Muscle of leg (tissue), 11 donors: Measurements from ENCODE around the gene LRRC57. TPM values are rescaled to one million over a fixed set of nuclear protein-coding genes. Genes with fewer than 3 reads are reported as not detected.

Source experiments
- DNase-seq: peaks from one replicate; pipeline ENCODE4 v3.0.0; 2013
- H3K27ac ChIP-seq: one replicate; pipeline ENCODE4 v1.5.1; 2013; ENCODE audit warnings: mild to moderate bottlenecking, low read length, control low read depth
- H3K27me3 ChIP-seq: one replicate; pipeline ENCODE4 v1.6.1; 2013; ENCODE audit warnings: low read length; ENCODE audit not compliant: control insufficient read depth, insufficient read depth
- H3K36me3 ChIP-seq: one replicate; pipeline ENCODE4 v1.6.1; 2013; ENCODE audit warnings: low read length; ENCODE audit not compliant: control insufficient read depth, insufficient read depth
- H3K4me1 ChIP-seq: one replicate; pipeline ENCODE4 v1.6.1; 2013; ENCODE audit warnings: low read length; ENCODE audit not compliant: control insufficient read depth, insufficient read depth
- H3K4me3 ChIP-seq: one replicate; pipeline ENCODE4 v1.5.1; 2013; ENCODE audit warnings: low read length, control low read depth
- H3K9me3 ChIP-seq: replicated peaks from 2 replicates; pipeline ENCODE4 v1.6.1; 2013; ENCODE audit warnings: low read depth, low read length; ENCODE audit not compliant: control insufficient read depth
- WGBS: methylation state at CpG from one replicate; pipeline ENCODE4 v1.1.5; 2013; ENCODE audit warnings: missing lambda C conversion rate; ENCODE audit not compliant: insufficient coverage; 5-methylcytosine and 5-hydroxymethylcytosine counted together
- polyA plus RNA-seq, 8 donors: library from polyadenylated mRNA; unstranded; fragments of 120-200 nt; gene quantifications; one replicate each; pipeline versions ENCODE4 v1.2.1 to v1.2.3, GENCODE V29; 2013; ENCODE audit warnings: inconsistent platforms in 1 of 8, low replicate concordance in 1 of 8; ENCODE audit not compliant: insufficient read length in 8 of 8, insufficient read depth in 1 of 8
- total RNA-seq: library from RNA; stranded (reverse); fragments of 120-200 nt; gene quantifications from one replicate; pipeline ENCODE4 v1.2.4, GENCODE V29; 2013

LRRC57 gene
- total and polyA plus RNA-seq, 9 donors: 12.7 to 17.9 (median 14.1) TPM

- no peak overlapping the region for H3K4me3 ChIP-seq
Measured at GRCh38 chr15:42493679-42494078, 54.9 kb downstream of the LRRC57 start.

GRCh38 chr15:42491539-42492225 is 56.9 kb downstream of the LRRC57 start:
- H3K4me3 ChIP-seq: peak overlapping the region; percentile 98
- no peaks in the 10 kb centered on the region for H3K36me3 ChIP-seq
- H3K27me3 ChIP-seq: no peaks in the 10 kb centered on the region
- WGBS: no CpG with 5 or more reads among the region's 18 CpGs
- no peak for DNase-seq
- peak overlapping the region; percentile 98 for H3K27ac ChIP-seq
- H3K9me3 ChIP-seq: no peaks in the 10 kb centered on the region
- H3K4me1 ChIP-seq: peaks cover 16% of the 10 kb centered on the region

More at GRCh38 chr15:42493679-42494078, 54.9 kb downstream of the LRRC57 start:
- Histone ChIP-seq H3K9me3 (no peaks in the 10 kb centered on the region), H3K4me1 (peaks cover 16% of the 10 kb centered on the region), H3K27me3 (no peaks in the 10 kb centered on the region), H3K27ac (no peak overlapping the region), H3K36me3 (no peaks in the 10 kb centered on the region)
- no peak for DNase-seq
- 100% methylated on average over 1 of the region's 1 CpG for WGBS

DNA sequence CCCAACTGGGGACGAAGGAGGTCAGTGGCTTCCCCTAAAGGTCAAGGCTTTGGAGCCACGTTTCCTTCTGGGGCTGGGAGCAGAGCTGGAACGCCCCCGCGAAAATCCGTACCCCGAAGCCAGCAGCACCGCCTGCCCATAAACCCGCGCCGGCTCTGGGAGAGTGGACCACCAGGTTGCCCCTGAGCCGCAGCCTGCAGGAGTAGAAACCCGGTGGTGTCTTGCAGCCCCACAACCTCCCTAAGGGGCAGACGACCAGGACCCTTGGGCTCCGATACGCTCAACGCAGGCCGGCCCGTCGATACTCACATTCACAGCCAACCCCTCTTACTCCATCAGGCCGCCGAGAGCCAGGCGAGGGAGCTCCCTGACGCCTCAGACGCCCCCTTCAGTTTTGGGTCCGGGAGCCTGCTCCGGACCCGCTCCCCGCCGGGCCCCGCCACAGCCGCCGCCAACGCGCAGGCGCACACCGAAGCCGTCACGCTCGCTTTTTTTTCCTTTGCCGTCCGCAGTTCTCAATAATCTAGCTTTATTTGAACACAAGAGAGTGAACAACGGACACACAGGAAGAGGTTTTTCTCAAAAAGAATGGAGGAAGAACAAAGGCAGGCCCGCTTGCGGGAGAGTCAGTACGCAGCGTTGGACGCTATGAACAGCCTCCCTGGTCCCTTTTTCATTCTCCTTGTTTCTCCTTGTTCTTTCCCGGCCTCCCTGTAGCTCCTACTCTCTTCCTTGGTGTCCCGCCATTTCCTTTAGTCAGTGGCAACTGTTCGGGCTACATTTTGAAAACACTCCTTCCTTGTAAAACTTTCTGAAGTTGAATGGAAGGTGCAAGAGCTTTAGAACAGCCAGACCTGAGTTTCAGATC is 57.7 kb downstream of the LRRC57 start, which contains the start of gene ZNF106:
ZNF106 (minus strand) TSS at position 471 of the 868 bp plus-strand sequence. CDS start 18,852 bp downstream, outside the sequence.
- H3K27me3 ChIP-seq: no peaks in the 10 kb centered on the region
- peak within 1 kb of the TSS; percentile 98 for H3K4me3 ChIP-seq
- no peaks in the 10 kb centered on the region for H3K36me3 ChIP-seq
- WGBS: 0% methylated on average over 35 of the region's 51 CpGs
- H3K9me3 ChIP-seq: no peaks in the 10 kb centered on the region
- peaks cover 12% of the 10 kb centered on the region for H3K4me1 ChIP-seq
- peak; percentile 98 for DNase-seq
- peak within 1 kb of the TSS; percentile 98 for H3K27ac ChIP-seq

- Histone ChIP-seq H3K27ac (peak overlapping the region; percentile 98), H3K4me1 (peaks cover 12% of the 10 kb centered on the region), H3K4me3 (peak overlapping the region; percentile 98), H3K9me3 (no peaks in the 10 kb centered on the region), H3K36me3 (peaks cover 2% of the 10 kb centered on the region), H3K27me3 (no peaks in the 10 kb centered on the region)
- 0% methylated on average over 3 of the region's 11 CpGs for WGBS
- DNase-seq: no peak
Measured at GRCh38 chr15:42490291-42490670, 58.3 kb downstream of the LRRC57 start.

Other genes with a start within 250 kb of the LRRC57 start
- gene CAPN3, start 189.3 kb downstream of the LRRC57 start, total RNA-seq: 207 TPM
- gene CAPN3, start 189.3 kb downstream of the LRRC57 start, polyA plus RNA-seq: 100 to 1,000 TPM; 186 to 453 (median 378) TPM
- gene ZNF106, start 57.7 kb downstream of the LRRC57 start, total RNA-seq: 303 TPM
- gene ZNF106, start 57.7 kb downstream of the LRRC57 start, polyA plus RNA-seq: 100 to 1,000 TPM; 148 to 308 (median 229) TPM
- gene SNAP23, start 53.2 kb downstream of the LRRC57 start, total RNA-seq: 28.1 TPM
- 10 to 100 TPM; 50.9 to 68.5 (median 55.5) TPM for gene SNAP23, start 53.2 kb downstream of the LRRC57 start, polyA plus RNA-seq
- 20.1 TPM for gene HAUS2, start within 50 bp of the LRRC57 start, total RNA-seq
- 10 to 100 TPM; 12.1 to 19.7 (median 15.3) TPM for gene HAUS2, start within 50 bp of the LRRC57 start, polyA plus RNA-seq
- gene STARD9, start 26.8 kb upstream of the LRRC57 start, total RNA-seq: 18.6 TPM
- gene STARD9, start 26.8 kb upstream of the LRRC57 start, polyA plus RNA-seq: 10 to 100 TPM; 13.5 to 20.9 (median 16.4) TPM
- gene CDAN1, start 188.3 kb upstream of the LRRC57 start, total RNA-seq: 16.7 TPM
- gene CDAN1, start 188.3 kb upstream of the LRRC57 start, polyA plus RNA-seq: 10 to 100 TPM; 12.4 to 20.4 (median 16.5) TPM